Cerebellar cortex (tissue), 1 donor: Measurements from ENCODE around the gene NCBP3.
A peak's percentile ranks its signal among the peaks of the same experiment; 100 is the strongest.

ENCODE experiments used
- DNase-seq: peaks from one replicate; pipeline ENCODE4 v3.0.0-alpha.2; 2015; ENCODE audit warnings: low spot score

The NCBP3 gene, protein sequence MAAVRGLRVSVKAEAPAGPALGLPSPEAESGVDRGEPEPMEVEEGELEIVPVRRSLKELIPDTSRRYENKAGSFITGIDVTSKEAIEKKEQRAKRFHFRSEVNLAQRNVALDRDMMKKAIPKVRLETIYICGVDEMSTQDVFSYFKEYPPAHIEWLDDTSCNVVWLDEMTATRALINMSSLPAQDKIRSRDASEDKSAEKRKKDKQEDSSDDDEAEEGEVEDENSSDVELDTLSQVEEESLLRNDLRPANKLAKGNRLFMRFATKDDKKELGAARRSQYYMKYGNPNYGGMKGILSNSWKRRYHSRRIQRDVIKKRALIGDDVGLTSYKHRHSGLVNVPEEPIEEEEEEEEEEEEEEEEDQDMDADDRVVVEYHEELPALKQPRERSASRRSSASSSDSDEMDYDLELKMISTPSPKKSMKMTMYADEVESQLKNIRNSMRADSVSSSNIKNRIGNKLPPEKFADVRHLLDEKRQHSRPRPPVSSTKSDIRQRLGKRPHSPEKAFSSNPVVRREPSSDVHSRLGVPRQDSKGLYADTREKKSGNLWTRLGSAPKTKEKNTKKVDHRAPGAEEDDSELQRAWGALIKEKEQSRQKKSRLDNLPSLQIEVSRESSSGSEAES

DNA sequence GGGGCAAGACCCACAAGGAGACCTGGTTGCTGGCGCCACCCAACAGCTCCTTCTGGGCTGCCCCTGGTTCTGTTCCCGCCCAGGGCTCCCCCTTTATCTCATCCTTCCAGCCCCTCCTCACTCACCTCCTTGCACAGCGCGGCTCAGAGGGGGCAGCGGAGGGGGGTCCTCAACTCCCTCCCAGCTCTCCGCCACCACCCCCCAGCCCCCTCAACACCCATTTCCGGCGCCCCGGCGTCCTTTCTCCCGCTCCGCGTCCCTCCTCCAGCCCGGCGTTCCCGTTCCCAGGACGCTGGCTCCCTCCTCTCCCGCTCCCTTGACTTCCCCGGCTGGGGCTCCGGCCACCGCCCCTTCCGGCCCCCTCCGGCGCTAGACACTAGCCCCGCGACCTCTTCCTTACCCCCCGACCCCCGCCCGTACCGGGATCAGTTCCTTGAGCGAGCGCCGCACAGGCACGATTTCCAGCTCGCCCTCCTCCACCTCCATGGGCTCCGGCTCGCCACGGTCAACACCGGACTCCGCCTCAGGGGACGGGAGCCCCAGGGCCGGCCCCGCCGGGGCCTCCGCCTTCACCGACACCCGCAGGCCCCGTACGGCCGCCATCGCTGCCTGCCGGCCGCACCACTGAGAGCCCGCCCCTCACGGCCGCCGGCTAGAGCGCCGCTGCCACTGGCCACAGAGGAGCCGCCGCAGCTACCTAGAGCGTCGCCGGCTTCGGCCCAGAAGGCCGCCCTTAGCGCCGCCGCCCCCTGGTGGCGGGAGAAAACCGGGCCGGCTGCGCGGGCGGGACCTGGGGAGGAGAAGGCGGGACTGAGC is at the start of gene NCBP3:
Gene NCBP3 (minus strand): TSS at position 626 of the 816 bp plus-strand sequence. CDS start 23 bp downstream, at position 603.
- DNase-seq, result peak; percentile 91

DNA sequence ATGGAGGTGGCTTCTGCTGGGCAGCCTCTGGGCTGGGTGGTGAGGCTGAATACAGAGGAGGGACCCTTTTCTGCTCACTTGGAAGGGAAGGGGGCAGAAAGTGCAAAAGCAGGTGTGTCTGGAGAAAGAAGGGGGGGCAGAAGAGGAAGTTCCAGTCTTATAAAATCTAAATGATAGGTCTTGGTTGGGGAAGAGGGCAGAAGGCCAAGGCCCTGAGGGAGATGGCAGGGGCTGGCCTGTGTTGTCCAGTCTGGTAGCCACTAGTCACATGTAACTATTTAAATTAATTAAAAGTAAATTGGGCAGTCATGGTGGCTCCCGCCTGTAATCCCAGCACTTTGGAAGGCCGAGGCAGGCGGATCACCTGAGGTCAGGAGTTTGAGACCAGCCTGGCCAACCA is 49.3 kb upstream of the NCBP3 start:
- no peak for DNase-seq

DNA sequence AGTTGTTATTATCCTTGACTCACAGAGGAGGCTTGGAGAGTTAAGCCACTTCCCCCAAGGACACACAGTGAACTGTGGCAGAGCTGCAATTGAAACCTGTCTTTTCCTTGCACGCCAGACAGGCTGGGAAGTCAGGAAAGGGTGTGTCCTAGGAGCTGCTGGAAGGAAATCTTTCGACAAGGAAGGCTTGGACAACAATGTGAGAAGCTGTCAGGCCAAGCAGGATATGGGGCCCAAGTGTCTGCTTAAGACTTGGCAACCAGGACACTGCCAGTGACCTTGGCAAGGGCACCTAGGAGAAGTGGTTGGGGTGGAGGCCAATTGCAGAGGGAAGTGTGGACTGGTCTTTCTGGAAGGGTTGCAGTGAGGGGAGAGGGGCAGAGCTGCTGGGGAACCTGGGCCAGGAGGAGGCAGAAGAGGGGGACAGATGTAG is 48.9 kb upstream of the NCBP3 start:
- no peak for DNase-seq

DNA sequence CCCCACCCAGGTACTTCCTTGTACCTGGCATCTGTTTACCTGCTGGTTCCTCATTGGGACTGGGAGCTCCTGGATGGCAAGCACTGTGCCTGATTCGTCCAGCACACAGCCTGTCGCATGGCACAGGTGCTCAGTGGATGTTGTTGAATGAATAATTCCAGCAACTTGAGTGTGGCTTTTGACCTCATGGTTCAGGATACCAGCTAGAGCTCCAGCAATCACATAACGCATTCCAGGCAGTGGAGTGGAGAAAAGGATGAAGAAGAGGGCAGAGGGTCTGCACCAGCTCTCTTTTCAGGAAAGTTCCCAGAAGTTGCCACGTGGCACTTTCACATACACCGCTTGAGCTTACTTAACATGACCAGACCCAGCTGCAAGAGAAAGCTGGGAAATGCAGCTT is 48.1 kb upstream of the NCBP3 start:
- no peak for DNase-seq

DNA sequence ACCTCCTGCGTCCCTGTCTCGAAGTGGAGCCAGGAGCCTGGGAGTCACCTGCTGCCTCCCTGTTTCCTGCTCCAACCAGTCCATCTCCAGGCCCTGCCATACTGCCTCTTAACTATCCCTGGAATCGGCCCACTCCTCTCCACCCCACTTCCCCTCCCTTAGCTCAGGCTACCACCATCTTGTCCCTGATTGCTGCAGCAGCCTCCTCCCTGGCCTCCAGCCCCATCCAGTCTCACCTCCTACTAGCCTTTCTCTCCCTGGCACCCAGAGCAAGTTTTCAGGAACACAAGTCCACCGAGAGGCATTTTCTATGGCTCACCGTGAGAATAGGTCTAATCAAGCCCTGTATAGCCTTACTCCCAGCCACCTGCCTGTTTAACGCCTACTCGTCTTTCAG is 47.7 kb upstream of the NCBP3 start:
- DNase-seq, result no peak

DNA sequence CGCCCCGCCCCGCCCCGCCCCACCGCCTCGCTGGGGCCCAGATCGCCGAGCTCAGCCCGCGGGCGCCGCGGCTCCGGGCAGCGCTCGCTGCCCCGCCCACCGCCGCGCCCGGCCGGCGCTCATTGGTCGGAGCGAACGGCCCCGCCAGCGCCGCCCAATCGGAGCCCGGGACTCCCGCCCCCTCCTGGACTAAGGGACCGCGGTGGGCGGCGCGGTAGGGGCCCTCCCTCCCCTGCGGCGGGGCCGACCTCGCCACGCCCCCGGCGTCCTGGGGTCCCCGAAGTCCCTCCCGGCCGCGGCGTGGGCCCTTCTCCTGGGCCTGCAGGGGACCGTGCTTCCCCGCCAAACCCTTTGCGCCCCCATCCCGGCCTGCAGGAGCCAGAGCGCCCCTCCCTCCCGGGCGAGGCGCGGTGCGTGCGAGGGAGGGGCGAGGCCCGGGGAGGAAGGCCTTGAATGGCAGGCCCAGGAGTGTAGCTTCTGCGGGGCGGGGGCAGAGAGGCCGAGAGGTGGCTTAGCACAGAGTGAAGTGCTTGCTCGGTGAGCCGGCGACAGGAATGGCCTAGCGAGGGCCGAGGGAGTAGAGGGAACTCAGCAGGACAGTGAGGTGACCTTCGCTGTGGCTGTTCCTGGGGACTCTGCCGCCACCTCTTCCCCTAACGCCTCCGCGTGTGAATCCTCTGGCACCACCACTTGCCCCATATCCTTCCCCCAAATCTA is 47.1 kb upstream of the NCBP3 start, which contains the start of gene CAMKK1:
Gene CAMKK1 (minus strand): TSS at position 51 of the 717 bp plus-strand sequence. CDS start 7,366 bp downstream, outside the sequence.
- peak; percentile 87 for DNase-seq

DNA sequence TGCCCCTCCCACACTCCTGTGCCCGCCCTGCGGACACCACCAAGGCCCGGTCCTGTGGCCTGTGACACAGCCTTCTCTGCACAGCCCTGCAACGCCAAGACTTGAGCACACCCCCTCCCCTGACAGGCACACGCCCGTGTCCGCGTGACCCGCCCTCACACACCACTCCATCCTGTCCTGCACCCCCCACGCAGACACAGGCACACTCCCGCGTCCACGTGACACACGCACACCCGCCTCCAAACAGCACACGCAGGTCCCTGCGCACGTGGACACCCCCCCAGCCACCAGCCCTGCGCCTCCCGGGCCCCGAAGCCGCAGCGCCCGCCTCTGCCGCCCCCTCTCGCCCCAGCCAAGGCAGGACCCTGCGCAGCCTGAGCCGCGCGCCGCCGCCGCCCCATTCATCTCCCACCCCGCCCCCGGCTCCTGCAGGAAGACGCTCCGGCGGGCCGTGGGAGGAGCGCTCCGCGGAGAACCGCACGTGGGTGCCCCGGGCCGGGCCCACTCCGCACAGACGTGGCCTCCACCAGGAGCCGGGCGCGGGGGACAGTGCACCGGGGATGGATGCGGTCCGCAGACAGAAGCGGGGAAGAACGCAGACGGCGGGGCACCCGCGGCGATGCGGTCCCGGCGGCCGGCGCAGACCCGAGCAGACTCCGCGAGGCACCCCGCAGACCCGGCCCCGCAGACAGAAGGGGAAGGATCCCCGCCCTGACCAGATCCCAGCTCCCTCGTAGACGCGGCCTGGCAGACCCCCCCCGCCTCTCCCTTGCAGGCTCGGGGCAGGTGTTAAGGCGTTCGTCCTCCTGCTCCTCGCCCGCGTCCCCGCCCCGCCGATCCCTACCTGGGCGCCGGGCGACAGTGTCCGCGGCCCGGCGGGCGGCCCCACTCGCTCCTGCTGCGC is 46.3 kb upstream of the NCBP3 start:
- peak; percentile 78 for DNase-seq

DNA sequence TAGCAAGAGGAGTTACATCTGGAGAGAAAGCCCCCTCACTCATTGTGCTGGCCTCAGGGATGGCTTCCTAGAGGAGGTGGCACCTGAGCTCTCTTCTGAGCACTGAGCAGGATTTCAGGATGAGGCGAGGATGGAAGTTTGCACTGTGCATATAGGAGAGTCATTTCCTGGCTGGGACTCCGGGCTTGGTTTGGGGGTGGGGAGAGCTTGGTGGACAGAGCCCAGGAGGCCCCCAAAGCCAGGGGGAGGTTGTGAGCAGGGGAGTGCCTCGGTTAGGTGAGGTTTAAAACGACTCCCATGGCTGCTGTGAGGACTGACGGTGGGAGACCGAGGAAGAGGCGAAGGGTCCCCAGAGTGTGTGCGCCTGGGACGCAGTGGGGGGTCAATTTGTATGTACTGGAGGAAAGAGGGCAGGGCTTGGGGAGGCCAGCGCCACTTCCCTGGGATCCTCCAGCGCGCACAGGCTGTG is 45.6 kb upstream of the NCBP3 start:
- DNase-seq, result peak; percentile 9

DNA sequence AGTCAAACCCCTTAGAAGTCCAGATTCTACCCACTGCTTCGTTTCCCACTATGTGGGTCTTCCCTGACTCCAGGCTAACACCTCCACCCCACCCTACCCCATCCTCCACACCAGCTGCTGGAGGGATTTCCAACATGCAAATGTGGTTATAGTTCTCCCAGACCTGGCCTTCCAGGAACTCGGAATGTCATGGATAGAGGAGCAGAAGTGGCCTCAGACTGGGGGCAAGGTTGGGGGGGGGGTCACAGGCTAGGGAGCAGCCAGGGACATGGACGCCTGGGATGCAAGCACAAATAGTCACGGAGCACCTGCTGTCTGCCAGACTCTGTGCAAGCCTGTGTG is 44.8 kb upstream of the NCBP3 start:
- DNase-seq, result no peak

DNA sequence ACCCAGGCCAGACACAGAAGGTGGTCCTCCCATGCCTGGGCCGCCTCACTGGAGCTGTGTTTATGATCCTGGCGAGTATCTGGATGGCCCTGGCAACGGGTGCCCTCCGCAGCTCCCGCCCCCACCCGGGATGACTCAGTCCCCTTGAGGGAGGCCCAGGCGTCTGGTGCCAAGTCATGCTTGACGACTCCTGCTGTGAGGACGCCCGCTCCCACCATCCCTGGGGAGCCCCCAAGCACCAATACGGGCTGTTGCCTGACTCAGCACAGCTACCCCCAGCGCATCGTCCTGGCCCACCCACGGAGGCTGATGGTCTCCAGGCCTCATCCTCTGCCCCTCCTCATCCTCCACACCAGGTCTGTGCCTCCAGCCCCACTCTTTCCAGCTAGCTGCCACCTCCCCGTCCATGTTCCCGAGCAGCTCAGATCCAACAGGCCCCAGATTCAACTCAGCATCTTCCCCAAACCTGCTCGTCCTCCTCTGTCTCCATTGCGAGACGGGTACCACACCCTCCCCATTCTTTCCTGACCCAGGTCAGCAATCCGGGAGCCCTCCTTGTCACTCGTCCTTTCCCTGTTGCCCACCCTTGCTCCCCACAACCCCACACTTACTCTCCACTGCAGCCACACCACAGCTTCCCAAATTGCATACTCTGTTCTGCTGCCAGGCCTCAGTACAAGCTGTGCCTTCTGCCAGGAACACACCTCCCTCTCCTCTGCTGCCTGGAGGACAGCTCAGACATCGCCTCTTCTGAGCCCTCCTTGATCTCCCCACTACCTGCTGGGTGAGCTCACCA is 44.2 kb upstream of the NCBP3 start:
- DNase-seq, result peak; percentile 78

DNA sequence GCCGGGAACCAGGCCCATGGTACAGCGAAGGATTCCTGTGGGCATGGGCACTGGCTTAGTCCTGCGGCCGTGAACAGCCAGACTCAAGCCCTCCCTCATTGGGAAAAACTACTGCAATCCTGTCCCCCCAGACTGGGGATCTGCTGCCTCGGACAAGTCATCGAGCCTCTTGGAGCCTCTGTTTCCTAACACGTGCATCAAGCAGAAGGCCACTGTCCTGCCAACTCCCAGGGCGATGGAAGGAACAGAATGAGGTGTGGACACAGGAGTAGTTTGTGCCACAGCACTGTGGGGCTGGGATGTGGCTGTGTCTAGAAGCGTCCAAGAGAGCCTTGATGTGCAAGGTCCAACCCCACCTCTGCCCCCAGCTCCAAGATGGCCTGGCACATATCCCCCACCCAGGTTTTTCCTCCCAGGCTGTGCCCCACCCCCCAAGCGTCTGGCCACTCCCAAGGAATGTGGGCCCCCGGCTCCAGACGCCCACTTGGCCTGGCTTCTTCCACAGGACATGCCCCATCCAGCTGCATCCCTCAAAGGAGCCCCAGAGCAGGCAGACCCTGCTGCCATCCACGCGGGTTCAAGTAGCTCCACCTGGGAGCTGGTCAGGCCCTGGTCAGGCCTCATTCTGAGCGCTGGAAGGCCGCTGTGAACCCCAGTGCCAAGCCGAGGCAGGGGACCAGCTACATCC is 43.4 kb upstream of the NCBP3 start:
- DNase-seq, result no peak

DNA sequence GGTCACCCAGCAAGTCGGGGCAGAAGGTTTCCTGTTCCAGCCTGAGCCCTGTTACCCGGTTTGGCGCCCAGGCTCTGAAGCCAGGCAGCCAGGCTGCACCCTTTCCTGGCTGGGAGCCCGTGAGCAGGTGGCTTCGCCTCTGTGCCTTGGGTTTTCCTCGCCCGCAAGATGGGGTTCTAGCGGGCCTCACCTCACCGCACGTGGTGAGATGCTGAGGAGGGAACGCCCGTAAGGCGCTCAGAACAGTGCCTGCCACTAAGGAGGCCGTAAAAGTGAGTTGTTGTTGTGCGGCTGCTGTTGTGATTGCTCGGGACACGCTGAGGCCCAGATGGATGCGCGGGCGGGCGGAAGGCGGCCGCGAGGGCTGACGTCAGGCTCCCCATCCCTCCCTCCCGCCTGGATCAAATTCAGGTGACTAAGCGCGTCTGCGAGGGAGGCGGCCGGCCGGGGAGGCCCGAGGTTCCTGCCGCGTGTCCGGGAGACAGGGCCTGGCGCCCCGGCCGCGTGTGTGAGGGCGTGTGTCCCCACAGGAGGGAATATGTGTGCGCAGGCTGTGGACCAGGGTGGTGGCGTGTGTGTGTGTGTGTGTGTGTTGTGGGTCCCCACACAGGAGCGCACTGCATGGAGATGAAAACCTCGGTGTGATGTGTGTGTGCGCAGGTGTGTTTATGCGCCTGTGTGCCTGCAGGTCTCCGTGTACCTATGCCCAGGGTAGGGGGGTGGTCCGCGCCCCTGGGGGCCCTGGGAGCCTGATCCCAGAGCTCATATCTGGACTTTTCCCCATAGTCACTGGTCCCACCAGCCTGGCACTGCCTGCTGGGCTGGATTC is 42.5 kb upstream of the NCBP3 start:
- DNase-seq, result peak; percentile 81

DNA sequence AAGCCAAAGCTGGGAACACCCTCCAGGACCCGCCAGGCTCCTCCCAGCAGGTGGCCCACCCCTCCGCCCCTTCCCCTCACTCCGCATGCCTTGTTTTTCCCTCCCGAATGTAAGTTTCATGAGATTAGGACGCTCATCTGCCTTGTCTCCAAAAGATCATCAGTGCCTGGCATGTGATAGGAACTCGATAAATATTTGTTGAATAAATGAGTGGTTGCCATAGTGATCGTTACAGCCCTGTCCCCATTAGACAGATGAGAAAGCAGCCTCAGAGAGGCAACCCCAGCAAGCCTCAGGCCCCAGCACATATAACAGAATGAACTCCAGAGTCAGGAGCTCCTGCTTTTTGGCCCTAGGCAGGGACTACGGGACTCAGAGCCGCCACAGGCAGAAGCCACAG is 41.8 kb upstream of the NCBP3 start:
- no peak for DNase-seq

DNA sequence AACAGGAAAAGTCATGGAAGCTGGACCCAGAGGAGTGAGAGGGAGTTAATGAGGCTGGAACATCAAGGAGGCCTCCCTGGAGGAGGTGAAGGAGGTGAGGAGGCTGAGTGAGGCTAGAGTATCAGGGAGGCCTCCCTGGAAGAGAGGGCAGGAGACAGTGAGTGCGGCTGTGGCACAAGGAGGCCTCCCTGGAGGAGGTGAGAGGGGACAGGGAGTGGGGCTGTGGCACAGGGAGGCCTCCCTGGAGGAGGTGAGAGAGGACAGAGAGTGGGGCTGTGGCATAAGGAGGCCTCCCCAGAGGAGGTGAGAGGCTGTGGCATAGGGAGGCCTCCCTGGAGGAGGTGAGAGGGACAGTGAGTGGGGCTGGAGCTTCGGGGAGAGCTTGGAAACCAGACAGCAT is 41.3 kb upstream of the NCBP3 start:
- DNase-seq, result no peak

DNA sequence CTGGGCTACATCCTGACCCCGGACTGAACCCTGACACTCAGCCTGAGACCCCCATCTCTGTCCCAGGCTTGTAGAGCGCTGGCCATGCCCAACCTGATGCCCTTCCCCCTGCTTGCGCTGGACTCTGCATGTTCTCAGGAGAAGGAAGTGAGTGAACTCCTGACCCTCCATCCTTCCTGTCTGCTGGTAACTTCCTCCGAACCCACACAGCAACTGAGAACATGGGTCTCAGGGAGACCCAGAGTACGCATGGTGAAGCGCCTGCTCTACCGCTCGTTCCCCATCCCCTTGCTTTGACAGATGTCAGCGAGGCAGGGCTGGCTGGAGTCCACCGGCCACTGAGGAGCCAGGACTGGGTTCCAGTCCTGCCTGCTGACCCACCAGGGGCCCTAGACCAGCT is 40.7 kb upstream of the NCBP3 start:
- DNase-seq, result no peak

DNA sequence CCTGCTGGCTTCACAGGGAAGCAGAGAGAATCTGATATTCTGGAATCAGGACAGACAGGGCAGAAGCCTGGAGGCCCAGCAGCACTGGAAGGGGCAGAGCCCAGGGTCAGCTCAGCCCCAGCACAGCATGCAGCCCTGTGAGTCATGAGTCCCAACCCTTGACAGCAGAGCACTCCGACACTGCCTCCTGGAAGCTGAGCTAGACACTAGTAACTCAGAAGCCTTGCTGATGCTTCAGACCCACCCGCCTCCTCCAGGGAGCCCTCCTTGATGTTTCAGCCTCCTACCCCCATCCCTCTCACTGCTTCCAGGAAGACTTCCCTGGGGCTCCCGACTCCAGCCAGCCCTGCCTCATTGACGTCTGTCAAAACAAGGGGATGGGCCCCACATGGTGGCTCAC is 39.9 kb upstream of the NCBP3 start:
- DNase-seq, result no peak

DNA sequence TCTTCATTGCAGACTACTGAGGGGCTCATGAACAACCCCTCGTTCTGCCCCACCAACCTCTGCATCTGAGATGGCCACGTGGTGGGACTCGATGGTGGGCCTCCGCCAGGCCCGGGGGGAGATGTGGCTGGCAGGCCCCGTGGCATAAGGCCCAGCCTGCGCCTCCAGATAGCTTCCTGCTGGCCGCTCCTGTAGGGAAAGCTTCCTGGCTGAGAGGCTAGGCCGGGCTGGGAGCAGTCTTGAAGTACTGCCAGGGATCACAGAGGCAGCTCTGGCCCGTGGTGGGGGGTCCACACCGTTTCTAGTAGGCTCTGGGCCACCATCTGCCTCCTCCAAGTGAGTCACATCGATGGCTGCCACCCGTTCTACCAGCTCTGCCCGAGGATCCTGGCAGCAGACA is 39.2 kb upstream of the NCBP3 start:
- DNase-seq, result no peak

DNA sequence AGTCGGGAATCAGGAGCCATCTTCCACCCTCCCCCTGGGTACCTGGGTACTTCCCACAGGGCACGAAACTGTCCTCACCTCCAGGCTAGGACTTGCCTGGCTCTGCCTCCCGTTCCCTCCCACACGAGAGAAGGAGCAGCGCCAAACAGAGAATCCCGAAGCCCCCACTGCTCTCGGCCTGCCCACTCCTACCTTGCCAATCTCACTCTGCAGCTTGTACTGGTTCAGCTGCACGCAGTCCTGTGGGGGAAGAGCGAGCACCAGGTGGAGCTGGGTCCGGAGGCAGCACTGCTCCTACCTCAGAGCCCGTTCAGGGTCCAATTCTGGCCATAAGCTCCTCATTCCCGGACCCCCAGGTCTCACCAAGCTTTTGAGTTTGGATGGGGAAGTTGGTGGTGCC is 38.1 kb upstream of the NCBP3 start:
- DNase-seq, result no peak

DNA sequence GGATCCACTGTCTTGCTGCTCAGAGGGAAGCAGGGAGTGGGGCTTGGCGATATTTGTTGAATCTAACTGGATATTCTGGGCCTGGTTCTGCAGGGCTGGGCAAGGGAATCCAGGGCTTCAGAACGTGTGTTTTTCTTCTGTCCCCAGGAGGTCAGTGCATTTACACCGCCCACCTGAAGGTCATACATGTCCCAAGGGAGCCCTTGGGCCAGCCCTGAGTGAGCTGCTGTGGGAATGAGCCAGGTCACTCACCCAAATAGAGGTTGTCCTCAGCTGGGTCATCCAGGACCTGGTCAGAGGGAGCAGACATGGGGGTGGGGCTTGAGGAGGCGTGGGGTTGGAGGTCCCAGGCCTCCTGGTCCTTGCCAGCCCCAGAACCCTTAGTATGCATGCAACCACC is 36.2 kb upstream of the NCBP3 start:
- DNase-seq, result no peak
